H1 (cell line): ENCODE data around the gene ZNF396. TPM values are rescaled to one million over a fixed set of nuclear protein-coding genes. Genes with fewer than 3 reads are reported as not detected.

ENCODE experiments used
- CTCF ChIA-PET: fragments of 300-600 bp; sonication (Branson Sonifier 250); formaldehyde crosslinking; loops from one replicate; lab custom pipeline; 2021; ENCODE audit not compliant: partially characterized antibody; lab: Charles Lee
- POLR2A ChIA-PET: fragments of 300-600 bp; sonication (Branson Sonifier 250); formaldehyde crosslinking; loops from one replicate; lab custom pipeline; 2021; ENCODE audit warnings: inconsistent platforms; ENCODE audit not compliant: partially characterized antibody; lab: Charles Lee
- DNase-seq, 2 experiments: peaks; one replicate each; pipeline versions ENCODE4 v3.0.0 to v3.0.0-alpha.2; 2010 to 2022; ENCODE audit warnings: low spot score in 2 of 2, low read depth in 1 of 2, mixed read lengths in 1 of 2
- FAIRE-seq: peaks from 2 replicates; lab custom pipeline; 2011; peaks lifted over from hg19 to GRCh38; lab: Jason Lieb, UNC
- H2AFZ ChIP-seq: 2 replicates; pipeline ENCODE4 v1.8.1; 2012; ENCODE audit warnings: low read length, inconsistent platforms
- H2AK5ac ChIP-seq: 2 replicates; pipeline ENCODE4 v1.6.1; 2013; ENCODE audit warnings: low read depth, low read length
- H2BK120ac ChIP-seq: replicated peaks from 2 replicates; pipeline ENCODE3; 2013; ENCODE audit warnings: low read depth, low read length, inconsistent platforms
- H2BK12ac ChIP-seq: 2 replicates; pipeline ENCODE4 v1.6.1; 2013; ENCODE audit warnings: low read depth, low read length
- H2BK15ac ChIP-seq: 2 replicates; pipeline ENCODE4 v1.6.1; 2013; ENCODE audit warnings: low read length
- H2BK20ac ChIP-seq: 2 replicates; pipeline ENCODE4 v1.6.1; 2013; ENCODE audit warnings: low read length
- H2BK5ac ChIP-seq: 2 replicates; pipeline ENCODE4 v1.6.1; 2013; ENCODE audit warnings: low read depth, low read length
- H3K14ac ChIP-seq: 2 replicates; pipeline ENCODE4 v1.6.1; 2013; ENCODE audit warnings: inconsistent platforms; ENCODE audit not compliant: insufficient read length
- H3K18ac ChIP-seq: 2 replicates; pipeline ENCODE4 v1.6.1; 2013; ENCODE audit warnings: low read length; ENCODE audit errors: extremely low read depth
- H3K23ac ChIP-seq: 2 replicates; pipeline ENCODE4 v1.6.1; 2013; ENCODE audit warnings: inconsistent platforms; ENCODE audit not compliant: insufficient read length
- H3K23me2 ChIP-seq: 2 replicates; pipeline ENCODE4 v1.6.1; 2013; ENCODE audit warnings: low read depth, low read length
- H3K27ac ChIP-seq: 2 replicates; pipeline ENCODE4 v1.6.1; 2011; ENCODE audit warnings: low read depth, low read length, inconsistent platforms
- H3K27me3 ChIP-seq, 4 experiments: replicated peaks in 1 of 4; 1 replicate in 1 of 4; 2 replicates in 3 of 4; pipeline versions ENCODE4 v1.6.1 to v1.8.1; 2011 to 2013; ENCODE audit warnings: low read length in 3 of 4, mild to moderate bottlenecking in 3 of 4, inconsistent platforms in 2 of 4, mixed read lengths in 2 of 4, moderate library complexity in 1 of 4; ENCODE audit not compliant: control insufficient read depth in 3 of 4, insufficient read depth in 3 of 4; ENCODE audit errors: extremely low read depth in 1 of 4
- H3K36me3 ChIP-seq, 4 experiments: 2 replicates each; pipeline versions ENCODE4 v1.6.1 to v1.8.1; 2011 to 2013; ENCODE audit warnings: mild to moderate bottlenecking in 4 of 4, low read length in 3 of 4, moderate library complexity in 2 of 4, control low read depth in 1 of 4, inconsistent platforms in 1 of 4; ENCODE audit not compliant: insufficient read depth in 4 of 4, control insufficient read depth in 2 of 4
- H3K4ac ChIP-seq: replicated peaks from 2 replicates; pipeline ENCODE3; 2013; ENCODE audit warnings: low read length, low read depth, mixed read lengths, inconsistent platforms; ENCODE audit not compliant: insufficient read length
- H3K4me1 ChIP-seq, 4 experiments: replicated peaks in 1 of 4; 1 replicate in 1 of 4; 2 replicates in 3 of 4; pipeline versions ENCODE4 v1.6.1 to v1.8.1; 2011 to 2013; ENCODE audit warnings: low read length in 3 of 4, inconsistent platforms in 2 of 4, mixed read lengths in 1 of 4; ENCODE audit not compliant: insufficient read depth in 4 of 4, control insufficient read depth in 3 of 4
- H3K4me2 ChIP-seq, 2 experiments: 2 replicates each; pipeline versions ENCODE4 v1.6.1 to v1.8.1; 2011 to 2013; ENCODE audit warnings: low read depth in 2 of 2, low read length in 2 of 2, control low read depth in 1 of 2, inconsistent platforms in 1 of 2, mild to moderate bottlenecking in 1 of 2; ENCODE audit not compliant: insufficient read depth in 1 of 2
- H3K4me3 ChIP-seq, 4 experiments: fragments of 200-600, 300-600 bp in 1 of 4; sonication (generic), shearing (Covaris generic), sonication (Bioruptor Twin) in 1 of 4; 2 replicates each; pipeline versions ENCODE4 v1.5.1 to v1.8.1; 2011 to 2016; ENCODE audit warnings: low read length in 4 of 4, low read depth in 3 of 4, control low read depth in 2 of 4, inconsistent platforms in 2 of 4, mild to moderate bottlenecking in 2 of 4, mixed read lengths in 1 of 4, moderate library complexity in 1 of 4; ENCODE audit not compliant: insufficient read depth in 2 of 4; ENCODE audit errors: extremely low read depth in 1 of 4
- H3K56ac ChIP-seq: replicated peaks from 2 replicates; pipeline ENCODE3; 2013; ENCODE audit warnings: low read depth, mild to moderate bottlenecking, mixed read lengths, low read length, inconsistent platforms; ENCODE audit not compliant: insufficient read length
- H3K79me1 ChIP-seq: 2 replicates; pipeline ENCODE4 v1.6.1; 2013; ENCODE audit warnings: low read depth, low read length, control low read depth
- H3K79me2 ChIP-seq, 2 experiments: 2 replicates each; pipeline versions ENCODE4 v1.6.1 to v1.8.1; 2012 to 2013; ENCODE audit warnings: low read length in 2 of 2, mild to moderate bottlenecking in 2 of 2, inconsistent platforms in 1 of 2; ENCODE audit not compliant: insufficient read depth in 2 of 2, control insufficient read depth in 1 of 2
- H3K9ac ChIP-seq, 4 experiments: replicated peaks in 1 of 4; 1 replicate in 1 of 4; 2 replicates in 3 of 4; pipeline versions ENCODE4 v1.6.1 to v1.8.1; 2011 to 2013; ENCODE audit warnings: low read depth in 3 of 4, low read length in 3 of 4, control low read depth in 2 of 4, mild to moderate bottlenecking in 2 of 4, moderate library complexity in 2 of 4, inconsistent platforms in 1 of 4; ENCODE audit errors: extremely low read depth in 1 of 4
- H3K9me3 ChIP-seq, 2 experiments: 2 replicates each; pipeline versions ENCODE4 v1.6.1 to v1.8.1; 2012 to 2013; ENCODE audit warnings: mild to moderate bottlenecking in 2 of 2, moderate library complexity in 2 of 2, control low read depth in 1 of 2, inconsistent platforms in 1 of 2, low read depth in 1 of 2, low read length in 1 of 2, mixed read lengths in 1 of 2; ENCODE audit not compliant: insufficient read depth in 2 of 2
- H4K20me1 ChIP-seq, 2 experiments: replicated peaks in 1 of 2; 2 replicates each; pipeline versions ENCODE3 to v1.8.1; 2011 to 2013; ENCODE audit warnings: inconsistent platforms in 2 of 2, low read length in 2 of 2, mild to moderate bottlenecking in 1 of 2; ENCODE audit not compliant: insufficient read depth in 2 of 2, control insufficient read depth in 1 of 2
- H4K5ac ChIP-seq: 2 replicates; pipeline ENCODE4 v1.6.1; 2013; ENCODE audit warnings: low read length, low read depth, mixed read lengths, inconsistent platforms; ENCODE audit not compliant: insufficient read length
- H4K8ac ChIP-seq: 2 replicates; pipeline ENCODE4 v1.8.0; 2013; ENCODE audit warnings: mild to moderate bottlenecking, moderate library complexity, low read length, inconsistent platforms; ENCODE audit not compliant: insufficient read depth; ENCODE audit errors: extremely low read depth
- H4K91ac ChIP-seq: replicated peaks from 2 replicates; pipeline ENCODE3; 2013; ENCODE audit warnings: low read length, mixed read lengths, inconsistent platforms; ENCODE audit not compliant: insufficient read length
- ATF3 ChIP-seq: IDR thresholded peaks from 2 replicates; pipeline ENCODE4 v1.6.1; 2011; ENCODE audit warnings: low read depth, mild to moderate bottlenecking, low read length; ENCODE audit not compliant: insufficient read depth
- CREB1 ChIP-seq: IDR thresholded peaks from 2 replicates; pipeline ENCODE4 v1.6.1; 2012; ENCODE audit warnings: inconsistent platforms
- EGR1 ChIP-seq: IDR thresholded peaks from 2 replicates; pipeline ENCODE4 v1.6.1; 2011; ENCODE audit warnings: low read depth, low read length, borderline replicate concordance
- KDM4A ChIP-seq: IDR thresholded peaks from one replicate; pipeline ENCODE4 v1.7.1; 2012; ENCODE audit warnings: low read depth, mild to moderate bottlenecking, moderate library complexity, low read length, inconsistent platforms; ENCODE audit not compliant: severe bottlenecking
- MAFK ChIP-seq: IDR thresholded peaks from 2 replicates; pipeline ENCODE4 v1.6.1; 2012; ENCODE audit warnings: low read depth, mild to moderate bottlenecking, improper control_type of control experiment, low read length
- SAP30 ChIP-seq: fragments of 300-600 bp; sonication (generic); IDR thresholded peaks from 2 replicates; pipeline ENCODE4 v1.7.1; 2012; ENCODE audit warnings: low read length, moderate library complexity, mild to moderate bottlenecking, inconsistent platforms; ENCODE audit not compliant: insufficient read depth, insufficient replicate concordance
- SIX5 ChIP-seq: IDR thresholded peaks from 2 replicates; pipeline ENCODE4 v1.6.1; 2011; ENCODE audit warnings: mild to moderate bottlenecking, low read depth, low read length
- polyA plus RNA-seq, 7 experiments: library from polyadenylated mRNA; depleted of rRNA in 3 of 7; stranded (reverse) in 5 of 7; unstranded in 2 of 7; fragments of >200 nt in 5 of 7; fragments of 200-250 nt in 2 of 7; gene quantifications; 1 replicate in 5 of 7; 2 replicates in 1 of 7; 4 replicates in 1 of 7; pipeline versions ENCODE4 v1.2.1 to v1.2.3, GENCODE V29; 2011 to 2013; ENCODE audit warnings: missing spikeins in 2 of 7, mixed read lengths in 2 of 7
- total RNA-seq: library from RNA; stranded (reverse); fragmentation: NEBNext Ultra II Directional; extraction: Animal tissue kit (Norgen Biotek cat#: 25700); gene quantifications from 2 replicates; pipeline ENCODE4 v1.2.1, GENCODE V29; 2021
- TF ChIP-seq, protein P1 (sequence below): IDR thresholded peaks from 2 replicates; pipeline ENCODE4 v1.6.1; 2012; ENCODE audit warnings: low read length, inconsistent platforms
- TF ChIP-seq, protein P2 (sequence below): IDR thresholded peaks from 2 replicates; pipeline ENCODE4 v1.6.1; 2012; ENCODE audit warnings: inconsistent platforms
- TF ChIP-seq, protein P3 (sequence below): IDR thresholded peaks from 2 replicates; pipeline ENCODE4 v1.6.1; 2012; ENCODE audit warnings: inconsistent platforms

ZNF396 gene
- total and polyA plus RNA-seq, 2 of the 8 experiments (the other 6 are each of a cell fraction or from before 2014, with no cell fraction given), result 0.44 to 0.74 TPM

DNA sequence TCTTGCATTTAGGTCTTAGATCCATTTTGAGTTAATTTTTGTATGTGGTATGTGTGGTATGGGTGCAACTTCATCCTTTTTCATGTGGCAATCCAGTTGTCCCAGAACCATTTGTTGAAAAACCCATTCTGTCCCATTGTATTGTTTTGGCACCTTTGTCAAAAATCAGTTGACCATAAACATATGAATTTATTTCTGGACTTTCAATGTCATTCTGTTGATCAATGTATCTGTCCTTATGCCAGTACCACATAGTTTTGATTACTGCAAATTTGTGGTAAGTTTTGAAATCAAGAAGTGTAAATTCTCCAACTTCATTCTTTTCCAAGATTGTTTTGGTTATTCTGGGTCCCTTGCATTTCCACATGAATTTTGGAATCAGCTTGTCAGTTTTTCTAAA, 16.6 kb upstream of the ZNF396 start:
- Histone ChIP-seq H2AFZ (no peak overlapping the region), H3K4me2 (no peak overlapping the region), H3K23ac (no peak overlapping the region), H2BK20ac (no peak overlapping the region), H3K36me3 (no peaks in the 10 kb centered on the region), H3K4me1 (no peaks in the 10 kb centered on the region), H4K5ac (no peak overlapping the region), H3K4ac (no peak overlapping the region), H4K8ac (no peak overlapping the region), H3K14ac (no peak overlapping the region), H3K23me2 (no peaks in the 10 kb centered on the region), H3K18ac (no peak overlapping the region), H4K91ac (no peak overlapping the region), H3K79me1 (no peaks in the 10 kb centered on the region), H2BK5ac (no peak overlapping the region), H3K9ac (no peak overlapping the region), H3K27me3 (peaks cover 0 to 1% (median 0%) of the 10 kb centered on the region in 4 experiments; a peak in 1 of 7 replicates), H3K27ac (no peak overlapping the region), H2AK5ac (no peak overlapping the region), H3K79me2 (no peaks in the 10 kb centered on the region), H3K9me3 (0 out of 4 replicates have a peak, but pooled peaks cover 0 to 2% of the 10 kb centered on the region in 2 experiments), H2BK12ac (no peak overlapping the region), H2BK15ac (no peak overlapping the region), H3K56ac (no peak overlapping the region), H2BK120ac (no peak overlapping the region), H3K4me3 (no peak overlapping the region), H4K20me1 (no peaks in the 10 kb centered on the region)
- no peak for FAIRE-seq
- TF ChIP-seq ATF3 (no peak), MAFK (no peak), SAP30 (no peak), KDM4A (no peak), EGR1 (no peak), SIX5 (no peak), CREB1 (no peak)
- TF ChIP-seq, protein P1, sequence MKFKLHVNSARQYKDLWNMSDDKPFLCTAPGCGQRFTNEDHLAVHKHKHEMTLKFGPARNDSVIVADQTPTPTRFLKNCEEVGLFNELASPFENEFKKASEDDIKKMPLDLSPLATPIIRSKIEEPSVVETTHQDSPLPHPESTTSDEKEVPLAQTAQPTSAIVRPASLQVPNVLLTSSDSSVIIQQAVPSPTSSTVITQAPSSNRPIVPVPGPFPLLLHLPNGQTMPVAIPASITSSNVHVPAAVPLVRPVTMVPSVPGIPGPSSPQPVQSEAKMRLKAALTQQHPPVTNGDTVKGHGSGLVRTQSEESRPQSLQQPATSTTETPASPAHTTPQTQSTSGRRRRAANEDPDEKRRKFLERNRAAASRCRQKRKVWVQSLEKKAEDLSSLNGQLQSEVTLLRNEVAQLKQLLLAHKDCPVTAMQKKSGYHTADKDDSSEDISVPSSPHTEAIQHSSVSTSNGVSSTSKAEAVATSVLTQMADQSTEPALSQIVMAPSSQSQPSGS, result no peak
- TF ChIP-seq, protein P2, sequence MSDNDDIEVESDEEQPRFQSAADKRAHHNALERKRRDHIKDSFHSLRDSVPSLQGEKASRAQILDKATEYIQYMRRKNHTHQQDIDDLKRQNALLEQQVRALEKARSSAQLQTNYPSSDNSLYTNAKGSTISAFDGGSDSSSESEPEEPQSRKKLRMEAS, result no peak
- TF ChIP-seq, protein P3, sequence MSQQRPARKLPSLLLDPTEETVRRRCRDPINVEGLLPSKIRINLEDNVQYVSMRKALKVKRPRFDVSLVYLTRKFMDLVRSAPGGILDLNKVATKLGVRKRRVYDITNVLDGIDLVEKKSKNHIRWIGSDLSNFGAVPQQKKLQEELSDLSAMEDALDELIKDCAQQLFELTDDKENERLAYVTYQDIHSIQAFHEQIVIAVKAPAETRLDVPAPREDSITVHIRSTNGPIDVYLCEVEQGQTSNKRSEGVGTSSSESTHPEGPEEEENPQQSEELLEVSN, result no peak
- CTCF ChIA-PET, result no interaction called here
- DNase-seq, result no peak
- POLR2A ChIA-PET, result no interaction called here
